ENCODE data around the gene MCFD2.
"Not testable (repeated sequence)": the region's sequence is repeated elsewhere in the genome, so short reads cannot be mapped to it uniquely, and the experiment has no call there.

The MCFD2 gene

DNA sequence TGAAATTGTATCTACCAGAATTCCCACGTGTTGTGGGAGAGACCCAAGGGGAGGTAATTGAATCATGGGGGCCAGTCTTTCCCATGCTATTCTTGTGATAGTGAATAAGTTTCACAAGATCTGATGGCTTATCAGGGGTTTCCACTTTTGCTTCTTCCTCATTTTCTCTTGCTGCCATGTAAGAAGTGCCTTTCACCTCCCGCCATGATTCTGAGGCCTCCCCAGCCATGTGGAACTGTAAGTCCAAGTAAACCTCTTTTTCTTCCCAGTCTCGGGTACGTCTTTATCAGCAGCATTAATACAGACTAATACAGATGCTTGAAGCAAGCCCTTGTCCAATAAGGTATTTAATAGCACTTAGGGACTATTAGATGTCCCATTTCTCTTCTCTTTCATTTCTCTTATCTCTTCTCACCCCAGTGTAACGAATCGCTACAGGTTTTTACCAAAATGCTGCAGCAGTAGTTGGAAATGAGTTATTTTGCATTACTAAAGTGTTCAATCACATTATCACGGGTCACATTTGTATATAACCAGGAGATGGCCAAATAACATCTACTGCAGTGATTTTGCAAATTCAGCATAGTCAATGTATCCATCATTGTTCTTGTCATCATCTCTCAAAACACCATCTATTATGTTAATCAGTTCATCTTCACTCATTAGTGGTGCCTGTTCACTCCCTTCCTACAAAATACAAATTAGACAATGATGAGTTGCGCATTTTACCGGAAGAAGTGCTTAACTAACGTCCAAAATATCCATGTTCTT lies 10.5 kb downstream of the MCFD2 start:
- in situ Hi-C loops (cut with MboI; ENCODE audit: low sequenced_read_pairs) = not testable (repeated sequence)

DNA sequence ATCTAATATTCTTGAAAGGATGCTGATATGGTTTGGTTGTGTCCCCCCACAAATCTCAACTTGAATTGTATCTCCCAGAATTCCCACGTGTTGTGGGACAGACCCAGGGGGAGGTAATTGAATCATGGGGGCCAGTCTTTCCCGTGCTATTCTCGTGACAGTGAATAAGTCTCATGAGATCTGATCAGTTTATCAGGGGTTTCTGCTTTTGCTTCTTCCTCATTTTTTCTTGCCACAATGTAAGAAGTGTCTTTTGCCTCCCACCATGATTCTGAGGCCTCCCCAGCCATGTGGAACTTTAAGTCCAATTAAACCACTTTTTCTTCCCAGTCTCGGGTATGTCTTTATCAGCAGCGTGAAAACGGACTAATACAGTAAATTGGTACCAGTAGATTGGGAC lies 12.6 kb downstream of the MCFD2 start:
- in situ Hi-C loops (cut with MboI; ENCODE audit: low sequenced_read_pairs) = not testable (repeated sequence)

DNA sequence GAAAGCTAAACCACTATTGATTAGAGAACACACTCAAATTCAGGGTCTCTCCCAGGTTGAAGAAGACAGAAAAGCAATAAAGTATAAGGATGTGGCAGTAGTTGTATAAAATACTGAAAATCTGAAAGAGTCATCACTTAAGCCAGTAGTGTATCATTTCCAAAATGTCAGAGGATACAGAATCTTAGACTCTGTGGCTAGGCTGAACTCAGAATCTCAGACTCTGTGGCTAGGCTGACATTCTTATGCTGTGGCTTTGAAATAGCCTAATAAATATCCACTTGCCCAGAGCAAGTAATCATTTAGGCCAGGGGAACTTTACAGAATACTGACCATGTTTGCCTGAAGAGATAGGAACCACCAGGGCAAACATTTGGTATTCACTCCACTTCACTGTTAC lies 13.1 kb downstream of the MCFD2 start:
- in situ Hi-C loops (cut with MboI; ENCODE audit: low sequenced_read_pairs) = no loop called here

DNA sequence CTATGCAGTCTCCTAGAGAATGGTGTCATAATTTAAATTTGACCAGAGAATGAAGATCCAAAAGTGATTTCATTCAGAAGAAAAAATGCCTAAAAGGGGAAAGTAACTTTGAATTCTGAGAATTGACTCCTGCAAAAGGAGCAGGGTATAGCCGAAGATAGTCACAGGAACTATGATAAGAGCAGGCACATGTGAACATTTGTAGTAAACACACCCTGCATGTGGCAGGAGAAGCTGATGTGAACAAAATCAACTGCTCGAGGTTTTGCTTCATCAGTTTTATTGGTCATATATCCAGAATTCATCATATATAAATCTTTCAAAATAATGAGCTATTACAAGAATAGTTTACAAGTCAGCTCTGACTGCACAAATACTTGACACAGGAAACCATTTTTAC lies 14.0 kb downstream of the MCFD2 start:
- in situ Hi-C loops (cut with MboI; ENCODE audit: low sequenced_read_pairs) = no loop called here

DNA sequence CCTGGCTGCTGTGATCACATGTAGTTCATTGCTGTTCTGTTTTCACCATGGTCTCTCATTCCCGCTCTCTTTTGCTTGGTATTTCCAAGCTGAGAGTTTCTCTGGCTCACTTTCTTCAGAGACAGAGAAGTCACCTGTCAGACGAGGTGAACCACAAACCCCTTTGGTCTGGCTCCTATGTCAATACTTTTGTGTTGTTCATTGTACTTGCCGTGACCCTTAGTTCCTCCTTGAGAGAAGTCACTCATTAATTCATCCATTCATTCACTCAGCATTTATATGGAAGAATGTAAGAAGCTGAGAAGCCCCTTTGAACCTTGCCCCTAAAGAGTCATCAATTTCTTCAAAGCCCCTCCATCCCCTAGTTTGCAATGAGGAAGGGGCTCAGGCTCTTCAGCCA lies 15.2 kb downstream of the MCFD2 start:
- in situ Hi-C loops (cut with MboI; ENCODE audit: low sequenced_read_pairs) = no loop called here

DNA sequence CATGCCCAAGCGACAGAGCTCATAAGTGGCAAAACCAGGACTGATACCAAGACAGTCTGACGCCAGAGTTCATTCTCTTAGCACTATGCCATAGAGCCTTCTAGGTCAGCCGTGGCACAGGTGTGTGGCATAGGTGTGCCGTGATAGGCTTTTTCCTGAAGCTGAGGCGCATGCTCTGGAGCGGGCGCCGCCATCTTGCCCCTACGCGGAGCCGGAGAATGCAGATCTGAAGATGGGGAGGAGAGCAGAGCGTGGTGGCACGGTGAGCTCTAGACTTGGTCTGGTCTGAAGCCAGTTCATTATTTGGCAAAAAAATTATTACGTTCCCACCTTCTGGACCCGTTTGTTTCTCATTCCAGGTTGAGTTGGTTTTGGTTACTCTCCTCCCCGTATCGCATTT lies 16.6 kb downstream of the MCFD2 start:
- in situ Hi-C loops (cut with MboI; ENCODE audit: low sequenced_read_pairs) = no loop called here

DNA sequence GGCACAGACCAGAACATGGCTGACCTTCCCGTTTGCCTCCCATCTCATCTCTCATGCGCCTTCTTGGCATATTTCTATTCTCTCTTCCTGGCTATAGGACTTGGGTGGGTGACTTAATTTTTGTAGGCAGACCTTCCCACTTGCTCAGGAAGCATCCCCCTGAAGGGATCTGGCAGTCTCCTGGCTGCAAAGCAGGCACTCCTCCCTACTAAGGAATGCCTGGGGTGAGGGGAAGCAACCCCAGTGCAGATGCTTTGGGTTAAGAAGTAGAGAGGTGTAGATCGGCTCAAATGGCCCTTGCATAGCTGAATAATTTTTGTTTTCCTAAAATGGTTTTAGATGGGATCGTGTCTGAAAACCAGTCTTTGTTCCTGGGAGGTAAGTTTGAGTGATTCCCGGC lies 17.6 kb downstream of the MCFD2 start:
- in situ Hi-C loops (cut with MboI; ENCODE audit: low sequenced_read_pairs) = no loop called here

DNA sequence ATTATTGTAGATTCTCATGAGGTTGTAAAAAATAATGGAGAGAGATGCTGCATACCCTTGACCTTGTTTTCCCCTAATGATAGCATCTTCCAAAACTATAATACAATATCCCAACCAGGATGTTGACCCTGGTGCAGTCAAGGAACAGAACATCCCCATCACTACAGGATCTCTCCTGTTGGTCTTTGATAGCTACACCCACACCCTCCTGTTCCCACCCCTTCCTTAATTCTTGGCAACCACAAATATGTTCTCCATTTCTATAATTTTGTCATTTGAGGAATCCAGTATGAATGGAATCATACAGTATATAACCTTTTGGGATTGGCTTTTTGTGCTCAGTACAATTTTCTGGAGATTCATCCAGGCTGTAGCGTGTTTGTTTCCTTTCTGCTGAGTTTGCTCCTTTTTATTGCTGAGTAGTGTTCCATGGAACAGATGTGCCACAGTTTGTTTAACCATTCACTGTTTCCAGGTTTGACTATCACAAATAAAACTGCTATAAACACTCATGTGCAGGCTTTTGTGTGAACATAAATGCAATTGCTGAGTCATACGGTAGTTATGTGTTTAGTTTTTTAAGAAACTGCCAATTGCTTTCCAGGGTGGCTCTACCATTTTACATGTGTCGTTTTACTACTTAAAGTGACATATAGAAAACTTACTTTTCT lies 22.2 kb downstream of the MCFD2 start:
- in situ Hi-C loops (cut with MboI; ENCODE audit: low sequenced_read_pairs) = no loop called here

DNA sequence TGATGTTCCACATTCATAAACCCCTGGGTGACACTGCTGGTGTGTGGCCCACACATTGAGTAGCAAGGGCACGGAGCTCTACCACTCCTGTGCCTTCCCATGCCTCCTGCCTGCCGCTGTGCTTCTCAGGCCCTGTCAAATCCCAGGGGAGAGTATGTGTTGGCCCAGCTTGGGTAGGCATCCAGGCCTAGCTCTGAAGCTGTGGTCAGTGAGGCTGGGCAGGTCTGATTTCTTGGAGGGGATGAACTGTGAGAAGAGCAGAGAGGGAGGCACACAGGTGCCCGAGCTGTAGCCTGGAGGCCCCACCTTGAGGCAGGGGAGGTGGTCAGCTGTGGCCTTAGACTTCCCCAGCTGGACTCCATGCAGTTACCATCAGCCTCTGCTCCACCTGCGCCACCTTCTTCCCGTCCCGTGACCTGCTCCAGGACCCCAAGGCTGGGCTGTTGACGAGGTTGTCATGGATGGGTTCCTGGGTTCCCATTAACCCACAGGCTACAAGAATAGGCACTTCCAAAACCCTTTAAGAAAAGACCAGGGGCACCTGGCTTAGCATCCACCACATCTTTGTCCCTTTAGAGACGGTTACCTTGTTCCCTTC lies 23.6 kb downstream of the MCFD2 start:
- in situ Hi-C loops (cut with MboI; ENCODE audit: low sequenced_read_pairs) = no loop called here

DNA sequence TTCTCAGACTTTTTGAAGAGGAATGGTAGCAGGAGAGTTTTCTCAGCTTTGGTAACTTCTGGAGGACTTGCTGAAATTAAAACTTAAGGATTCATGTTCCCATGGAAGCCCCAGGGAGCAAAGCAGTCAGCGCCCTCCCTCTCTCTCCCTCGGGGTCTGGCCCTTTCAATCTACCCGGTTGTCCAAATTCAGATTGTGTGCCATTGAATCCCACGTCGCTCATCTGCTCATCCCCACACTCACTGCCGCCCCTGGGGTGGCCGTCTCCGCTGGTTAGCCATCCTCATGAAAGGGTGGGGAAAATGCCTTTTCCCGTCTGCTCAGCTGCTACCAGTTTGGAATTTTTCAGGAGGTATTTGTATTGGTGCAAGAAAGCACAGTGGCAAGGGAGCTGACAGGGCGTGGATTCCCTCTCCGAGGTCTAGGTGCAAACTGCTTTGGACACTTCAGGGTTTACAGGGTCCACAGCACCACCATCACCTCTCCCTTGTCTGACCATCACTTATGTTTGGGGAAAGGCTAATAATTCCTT lies 27.1 kb downstream of the MCFD2 start:
- in situ Hi-C loops (cut with MboI; ENCODE audit: low sequenced_read_pairs) = loop anchor here (5.0 kb wide), 1 partner anchor 236 kb away; no protein-coding TSS in a partner anchor

DNA sequence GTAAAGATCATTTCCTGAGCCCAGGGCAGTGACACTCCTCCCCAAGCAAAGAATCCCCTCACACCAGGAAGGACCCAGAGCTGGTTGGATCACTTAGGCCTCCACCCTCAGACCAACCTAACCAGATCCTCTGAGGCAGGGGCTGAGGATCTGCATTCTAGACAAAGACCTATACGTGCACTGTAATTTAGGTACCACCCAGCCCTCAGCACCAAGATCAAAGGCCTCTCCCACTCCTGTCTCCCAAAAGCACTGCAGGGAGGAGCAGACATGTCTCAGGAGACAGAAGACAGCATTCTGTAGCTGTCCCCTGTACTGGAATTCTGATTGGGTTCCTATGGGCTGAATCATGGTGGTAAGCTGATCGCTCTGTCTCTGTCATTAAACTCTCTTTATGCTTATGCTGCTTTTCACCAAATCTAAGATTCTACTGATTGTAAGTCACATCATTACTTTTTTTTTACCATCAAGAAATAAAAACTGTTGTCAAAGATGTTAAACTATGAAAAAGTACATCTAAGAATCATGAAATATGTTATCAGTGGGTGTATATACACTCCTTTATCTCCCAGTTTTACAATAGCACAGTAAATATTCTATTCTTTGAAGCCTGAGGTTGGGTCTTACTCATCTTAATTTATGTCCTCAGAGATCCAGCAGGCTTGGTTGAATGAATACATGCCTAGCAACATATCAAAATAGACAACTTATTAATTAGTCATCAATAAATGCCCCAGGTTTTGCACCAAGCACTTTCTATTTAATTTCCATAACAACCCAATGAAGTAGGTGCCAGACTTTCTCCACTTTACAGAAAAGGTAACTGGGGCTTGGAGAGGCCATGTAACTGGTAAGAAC lies 28.3 kb downstream of the MCFD2 start:
- in situ Hi-C loops (cut with MboI; ENCODE audit: low sequenced_read_pairs) = loop anchor here (5.0 kb wide), 1 partner anchor 235 kb away; no protein-coding TSS in a partner anchor

DNA sequence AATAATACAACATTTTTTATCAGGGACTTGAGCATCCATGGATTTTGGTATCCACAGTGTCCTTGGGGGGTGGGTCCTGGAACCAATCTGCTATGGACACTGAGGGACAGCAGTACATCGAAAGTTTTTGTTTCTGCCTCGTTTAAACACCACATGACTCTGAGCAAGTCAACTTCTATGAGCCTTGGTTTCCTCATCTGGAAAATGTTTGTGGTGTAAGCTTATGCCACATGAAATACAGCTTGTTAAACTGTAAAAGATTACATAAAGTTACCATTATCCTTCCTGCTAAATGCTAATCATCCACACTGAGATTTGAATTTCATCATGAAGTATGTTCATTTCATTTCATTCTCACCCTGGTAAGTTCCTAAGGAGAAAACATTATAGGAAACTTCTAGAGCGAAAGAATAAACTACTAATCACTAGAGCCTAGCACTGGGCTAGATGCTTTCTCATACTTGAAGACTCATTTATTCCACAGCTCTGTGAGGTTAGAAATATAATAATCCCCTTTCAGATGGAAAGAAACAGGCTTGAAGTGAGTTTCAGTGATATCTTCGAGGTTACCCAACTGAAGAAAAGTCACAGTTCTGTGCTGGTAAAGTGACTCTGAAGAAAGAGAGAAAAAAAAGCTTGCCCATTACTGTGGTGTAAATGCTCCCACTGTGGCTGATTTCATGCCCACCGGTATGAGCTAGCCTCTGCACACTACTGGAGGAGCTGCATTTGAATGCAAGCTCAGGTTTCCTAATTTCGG lies 29.2 kb downstream of the MCFD2 start:
- in situ Hi-C loops (cut with MboI; ENCODE audit: low sequenced_read_pairs) = loop anchor here (5.0 kb wide), 1 partner anchor 234 kb away; no protein-coding TSS in a partner anchor

DNA sequence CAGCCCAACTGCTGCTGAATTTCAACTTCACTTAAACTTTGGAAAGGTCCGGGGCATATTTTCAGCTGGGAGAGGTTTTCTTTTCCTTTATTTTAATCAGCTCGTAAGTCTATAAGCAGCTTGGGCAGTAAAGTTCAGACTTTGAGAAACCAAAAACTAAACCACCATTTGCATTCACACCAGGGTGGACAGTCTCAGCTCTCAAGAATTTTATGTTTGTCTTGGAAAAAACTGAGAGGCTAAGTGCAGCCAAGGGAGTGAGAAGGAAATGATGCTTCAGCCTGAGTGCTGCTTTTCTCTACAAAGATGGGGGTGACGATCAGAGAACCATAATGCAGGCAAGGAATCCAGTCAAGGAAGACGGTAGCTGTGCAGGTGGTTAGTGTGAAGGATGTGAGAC lies 30.2 kb downstream of the MCFD2 start:
- in situ Hi-C loops (cut with MboI; ENCODE audit: low sequenced_read_pairs) = loop anchor here (5.0 kb wide), 1 partner anchor 233 kb away; no protein-coding TSS in a partner anchor

DNA sequence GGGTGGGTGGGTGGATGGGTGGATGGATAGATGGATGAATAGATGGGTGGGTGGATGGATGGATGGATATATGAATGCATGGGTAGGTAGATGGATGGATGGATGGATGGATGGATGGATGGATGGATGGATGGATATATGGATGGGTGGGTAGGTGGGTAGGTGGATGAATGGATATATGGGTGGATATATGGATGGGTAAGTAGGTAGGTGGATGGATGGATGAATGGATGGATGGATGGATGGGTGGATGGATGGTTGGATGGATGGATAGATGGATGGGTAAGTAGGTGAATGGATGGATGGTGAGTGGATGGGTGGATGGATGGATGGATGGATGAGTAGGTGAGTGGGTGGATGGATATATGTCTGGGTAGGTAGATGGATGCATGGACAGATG lies 36.1 kb downstream of the MCFD2 start:
- in situ Hi-C loops (cut with MboI; ENCODE audit: low sequenced_read_pairs) = no loop called here

DNA sequence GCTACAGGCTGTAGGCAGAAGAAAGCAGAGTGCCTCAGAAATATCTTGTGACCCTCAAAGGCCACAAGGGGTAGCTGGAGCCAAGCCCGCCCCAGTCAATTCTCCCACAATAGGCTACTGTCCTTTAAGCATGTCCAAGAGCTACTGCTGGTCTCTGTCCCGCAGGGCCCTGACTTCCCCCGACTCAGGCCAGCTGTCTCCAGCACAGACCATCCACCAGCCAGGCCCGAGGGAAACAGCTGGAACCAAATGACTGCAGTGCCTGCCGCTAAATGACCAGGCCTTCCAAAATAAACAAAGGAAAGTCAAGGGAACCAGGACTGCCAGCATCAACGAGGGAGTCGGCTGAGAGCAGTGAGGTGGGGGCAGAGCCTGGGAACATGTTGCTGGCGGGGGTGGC lies 36.7 kb downstream of the MCFD2 start:
- in situ Hi-C loops (cut with MboI; ENCODE audit: low sequenced_read_pairs) = no loop called here

DNA sequence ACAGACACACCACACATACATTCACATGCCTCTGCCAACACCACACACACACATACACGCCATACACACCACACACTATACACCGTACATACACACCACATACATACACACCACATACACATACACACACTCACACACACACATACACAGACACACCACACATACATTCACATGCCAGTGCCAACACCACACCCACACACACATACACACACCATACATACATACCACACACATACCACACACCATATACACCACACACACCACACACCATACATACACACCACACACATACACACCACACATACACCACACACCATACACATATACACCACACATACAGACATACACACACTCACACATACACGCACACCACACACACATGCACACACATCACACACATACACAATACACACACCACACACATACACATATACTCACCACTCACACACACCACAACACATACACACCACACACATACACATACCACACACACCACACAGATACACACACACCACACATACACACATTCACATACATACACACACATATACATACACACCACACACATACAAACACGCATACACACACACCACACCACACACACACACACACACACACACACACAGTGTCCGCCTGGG lies 37.2 kb downstream of the MCFD2 start:
- in situ Hi-C loops (cut with MboI; ENCODE audit: low sequenced_read_pairs) = no loop called here

DNA sequence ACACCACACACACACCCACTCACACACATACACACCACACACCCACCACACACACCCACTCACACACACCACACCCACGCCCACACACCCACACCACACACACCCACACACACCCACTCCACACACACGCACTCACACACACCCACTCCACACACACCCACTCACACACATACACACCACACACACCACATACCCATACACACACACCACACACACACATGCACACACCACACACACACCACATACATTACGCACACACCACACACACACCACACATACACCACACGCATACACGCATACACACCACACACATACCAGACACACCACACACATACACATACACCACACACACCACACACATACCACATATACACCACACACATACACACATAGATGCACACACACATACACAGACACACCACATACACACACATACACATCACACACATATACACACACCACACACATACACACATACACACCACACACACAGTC lies 37.9 kb downstream of the MCFD2 start:
- in situ Hi-C loops (cut with MboI; ENCODE audit: low sequenced_read_pairs) = no loop called here

DNA sequence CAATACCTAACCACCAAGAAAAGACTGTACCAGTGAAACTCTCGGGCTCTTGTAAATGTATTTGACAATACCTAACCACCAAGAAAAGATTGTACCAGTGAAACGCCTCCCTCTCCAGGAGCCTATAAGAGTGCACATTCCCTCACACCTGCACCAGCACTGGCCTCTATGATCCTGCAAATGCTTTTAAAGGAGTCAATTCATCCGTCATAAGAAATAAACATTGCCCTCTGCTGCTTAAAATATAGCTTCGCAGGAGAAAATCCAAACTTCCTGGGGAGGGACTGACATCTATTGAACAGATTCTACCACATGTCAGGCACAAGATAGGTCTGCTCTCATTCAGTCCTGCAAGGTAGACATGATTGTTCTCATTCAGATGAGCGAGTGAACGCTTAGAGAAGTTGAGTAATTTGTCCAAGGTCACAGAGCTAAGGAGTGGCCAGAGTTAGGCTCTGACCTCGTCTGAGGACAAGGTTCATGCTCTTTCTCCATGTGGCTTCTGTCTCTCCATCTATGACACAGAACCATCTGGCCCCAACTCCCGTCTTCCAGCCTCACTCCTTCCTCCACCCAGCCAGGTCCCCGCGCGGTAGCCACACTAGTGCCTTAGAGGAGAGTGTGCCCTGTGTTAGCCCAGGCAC lies 38.7 kb downstream of the MCFD2 start:
- in situ Hi-C loops (cut with MboI; ENCODE audit: low sequenced_read_pairs) = no loop called here

Measured in HL-60/S4 (cell line).